HG02840 (cell line): ENCODE data around the gene COL2A1.

ENCODE experiments used
- ATAC-seq: cut with Tn5 transposase; IDR thresholded peaks from one replicate; pipeline ENCODE4 v1.9.1; 2021; ENCODE audit warnings: mild to moderate bottlenecking, moderate library complexity, moderate number of reproducible peaks; ENCODE audit not compliant: unreplicated experiment, low FRiP score

COL2A1 gene

GRCh38 chr12:47992776-47993175 is 11.5 kb downstream of the COL2A1 start:
- ATAC-seq: no peak

DNA sequence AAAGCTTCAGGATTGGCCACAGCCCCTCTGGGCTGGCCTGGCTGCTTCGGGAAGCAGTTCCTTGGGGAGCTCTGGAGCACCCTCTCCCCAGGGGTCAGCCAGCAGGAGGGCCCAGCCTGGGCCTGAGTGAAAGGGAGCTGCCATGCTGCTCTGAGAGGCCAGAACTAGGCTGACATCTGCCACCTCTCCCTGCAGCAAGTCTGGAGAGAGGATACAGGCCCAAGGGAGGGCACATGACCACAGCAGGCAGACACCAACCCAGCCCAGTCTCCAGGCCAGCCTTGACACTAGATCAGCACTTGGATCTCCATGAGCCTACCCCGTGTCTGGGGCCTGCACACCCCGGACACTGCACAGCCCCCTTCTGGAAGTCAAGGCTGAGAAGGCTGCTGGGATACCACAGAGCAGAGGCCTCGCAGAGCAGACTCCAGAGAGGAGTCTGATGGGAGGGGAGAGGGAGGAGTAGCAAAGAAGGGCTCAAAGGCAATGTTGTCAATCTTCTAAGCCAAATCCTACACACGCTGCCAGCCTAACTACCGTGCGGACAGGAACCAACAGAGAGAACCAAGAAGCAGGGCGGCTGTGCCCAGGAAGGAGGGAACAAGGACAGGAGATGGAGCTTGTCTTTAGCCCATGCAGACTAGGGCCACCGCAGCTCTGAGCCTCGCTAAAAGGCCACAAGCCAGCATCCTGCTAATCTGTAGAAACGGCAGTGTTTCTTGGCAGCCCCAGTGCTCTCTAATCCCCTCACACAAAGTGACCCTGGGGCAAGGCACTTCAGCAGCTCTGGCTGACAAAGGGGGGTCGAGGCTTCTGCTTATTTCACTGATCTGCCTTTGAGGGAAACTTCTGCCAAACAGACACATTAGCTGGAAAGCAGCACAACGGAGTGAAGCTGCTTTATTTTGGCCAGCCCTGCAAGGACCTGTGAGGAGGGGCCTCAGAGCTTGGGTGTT is 12.9 kb downstream of the COL2A1 start:
- ATAC-seq: no peak

- peak; percentile 86 for ATAC-seq
Measured at GRCh38 chr12:47990351-47991105, 13.7 kb downstream of the COL2A1 start.

DNA sequence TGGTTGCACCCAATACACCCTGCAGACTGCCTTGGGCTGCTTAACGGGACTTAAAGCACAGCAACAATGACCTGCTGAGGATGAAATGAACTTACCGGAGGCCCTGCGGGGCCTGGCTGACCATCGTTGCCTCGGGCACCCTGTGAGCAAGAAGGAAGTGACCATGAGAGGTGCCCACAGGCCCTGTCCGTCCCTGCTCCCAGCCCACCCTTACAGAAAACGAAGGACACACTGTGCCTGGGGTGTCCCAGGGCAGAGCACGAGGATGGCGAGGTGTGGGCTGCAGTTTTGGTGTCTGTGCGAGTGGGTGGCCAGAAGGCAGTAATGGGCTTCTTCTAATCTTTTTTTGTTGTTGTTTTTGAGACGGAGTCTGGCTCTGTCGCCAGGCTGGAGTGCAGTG is 14.6 kb downstream of the COL2A1 start:
- no peak for ATAC-seq

DNA sequence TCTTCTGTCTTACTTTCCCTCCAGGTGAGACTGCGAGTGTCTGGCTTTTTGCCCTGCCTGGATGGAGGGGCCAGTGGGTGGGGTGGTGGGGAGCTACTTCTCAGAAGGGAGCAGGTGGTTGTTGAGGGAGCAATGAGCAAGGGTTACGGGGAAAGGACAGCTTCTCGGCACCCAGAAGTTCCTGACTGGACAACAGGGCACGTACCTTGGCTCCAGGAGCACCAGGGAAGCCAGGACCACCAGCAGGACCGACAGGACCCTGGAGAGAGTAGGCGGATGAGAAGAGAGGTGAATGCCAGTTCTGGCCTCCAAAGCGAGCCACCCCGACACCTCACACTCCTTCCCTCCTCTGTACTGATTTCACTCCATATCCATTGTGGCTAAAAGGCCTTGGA is 15.3 kb downstream of the COL2A1 start:
- ATAC-seq: no peak

- no peak for ATAC-seq
Measured at GRCh38 chr12:47988073-47989022, 15.9 kb downstream of the COL2A1 start.

DNA sequence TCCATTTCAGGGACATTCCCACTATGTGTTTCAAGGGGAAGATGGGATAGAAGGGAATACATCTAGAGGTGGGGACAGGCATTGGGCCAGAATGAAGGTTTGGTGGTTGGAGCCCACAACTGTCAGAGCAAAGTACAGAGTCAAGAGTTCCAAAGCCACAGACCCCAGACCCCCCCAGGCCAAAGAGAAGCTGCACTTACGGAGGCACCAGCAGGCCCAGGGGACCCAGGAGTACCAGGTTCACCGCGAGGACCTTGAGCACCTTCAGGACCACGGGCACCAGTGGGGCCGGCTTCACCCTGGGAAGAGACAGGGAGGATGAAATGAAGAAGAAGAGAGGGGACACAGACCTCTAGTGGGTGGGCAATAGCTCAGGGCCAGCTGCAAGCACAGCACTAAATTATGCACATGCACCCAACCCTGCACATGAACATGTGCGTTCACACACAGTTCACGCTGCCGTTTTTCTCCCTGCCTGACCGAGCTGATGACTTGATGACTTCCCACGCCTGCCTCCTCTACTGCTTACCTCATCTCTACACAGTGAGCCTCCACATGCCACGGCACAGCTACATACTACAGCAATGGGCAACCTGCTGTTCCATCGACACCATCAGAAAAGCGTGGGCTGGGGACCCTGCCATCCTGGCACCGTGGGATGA is 16.7 kb downstream of the COL2A1 start:
- ATAC-seq: no peak

DNA sequence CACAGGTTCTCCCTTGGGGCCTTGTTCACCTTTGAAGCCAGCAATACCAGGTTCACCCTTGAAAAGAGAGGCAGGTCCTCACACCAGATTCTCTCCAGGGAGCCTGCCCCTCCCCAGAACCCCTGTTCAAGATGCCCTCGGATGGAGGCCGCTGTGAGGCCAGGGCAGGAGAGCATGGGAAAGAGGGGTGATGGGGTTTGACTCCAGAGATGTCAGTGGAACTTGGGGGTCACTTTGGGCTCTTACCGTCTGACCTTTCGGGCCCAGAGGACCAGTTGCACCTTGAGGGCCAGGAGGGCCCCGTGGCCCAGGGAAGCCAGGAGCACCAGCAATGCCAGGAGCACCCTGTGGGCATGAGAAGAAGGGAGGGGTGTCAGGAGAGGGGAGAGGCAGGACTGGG is 17.4 kb downstream of the COL2A1 start:
- ATAC-seq: no peak

- ATAC-seq: no peak
Measured at GRCh38 chr12:47986291-47986660, 18.0 kb downstream of the COL2A1 start.

DNA sequence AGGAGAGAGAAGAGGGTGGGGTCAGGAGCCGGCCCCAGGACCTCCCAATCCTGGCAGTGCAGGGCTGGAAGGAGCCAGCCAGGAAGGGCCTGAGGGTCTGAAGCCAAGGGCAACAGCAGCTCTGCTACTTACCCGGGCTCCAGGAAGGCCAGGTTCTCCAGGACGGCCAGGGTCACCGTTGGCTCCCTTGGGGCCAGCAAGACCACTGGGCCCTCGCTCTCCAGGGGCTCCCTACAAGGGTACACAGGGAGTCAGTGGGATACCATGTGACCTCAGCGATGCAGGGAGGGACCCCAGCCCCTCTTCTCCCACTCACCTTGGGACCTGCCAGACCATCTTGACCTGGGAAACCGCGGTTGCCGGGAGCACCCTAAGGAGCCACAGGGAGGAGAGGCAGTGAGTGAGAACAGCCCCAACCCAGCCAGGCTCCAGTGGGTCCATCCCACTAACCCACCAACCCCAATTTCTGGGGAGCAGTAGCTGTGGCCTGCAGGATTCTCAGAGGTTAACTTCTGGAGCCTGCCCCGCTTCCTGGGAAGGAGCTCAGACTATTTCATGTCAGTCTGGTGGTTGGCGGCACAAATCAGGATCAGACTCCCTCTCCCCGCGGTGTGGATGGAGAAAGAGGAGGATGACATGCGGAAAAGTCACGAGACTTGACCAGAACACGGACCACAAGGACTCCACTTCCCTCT is 18.5 kb downstream of the COL2A1 start:
- ATAC-seq: no peak

GRCh38 chr12:47984331-47984801 is 19.9 kb downstream of the COL2A1 start:
- no peak for ATAC-seq

GRCh38 chr12:47983541-47984115 is 20.6 kb downstream of the COL2A1 start:
- ATAC-seq: no peak

- ATAC-seq: no peak
Measured at GRCh38 chr12:47982770-47983169, 21.5 kb downstream of the COL2A1 start.

- ATAC-seq: no peak
Measured at GRCh38 chr12:47982311-47982710, 22.0 kb downstream of the COL2A1 start.

DNA sequence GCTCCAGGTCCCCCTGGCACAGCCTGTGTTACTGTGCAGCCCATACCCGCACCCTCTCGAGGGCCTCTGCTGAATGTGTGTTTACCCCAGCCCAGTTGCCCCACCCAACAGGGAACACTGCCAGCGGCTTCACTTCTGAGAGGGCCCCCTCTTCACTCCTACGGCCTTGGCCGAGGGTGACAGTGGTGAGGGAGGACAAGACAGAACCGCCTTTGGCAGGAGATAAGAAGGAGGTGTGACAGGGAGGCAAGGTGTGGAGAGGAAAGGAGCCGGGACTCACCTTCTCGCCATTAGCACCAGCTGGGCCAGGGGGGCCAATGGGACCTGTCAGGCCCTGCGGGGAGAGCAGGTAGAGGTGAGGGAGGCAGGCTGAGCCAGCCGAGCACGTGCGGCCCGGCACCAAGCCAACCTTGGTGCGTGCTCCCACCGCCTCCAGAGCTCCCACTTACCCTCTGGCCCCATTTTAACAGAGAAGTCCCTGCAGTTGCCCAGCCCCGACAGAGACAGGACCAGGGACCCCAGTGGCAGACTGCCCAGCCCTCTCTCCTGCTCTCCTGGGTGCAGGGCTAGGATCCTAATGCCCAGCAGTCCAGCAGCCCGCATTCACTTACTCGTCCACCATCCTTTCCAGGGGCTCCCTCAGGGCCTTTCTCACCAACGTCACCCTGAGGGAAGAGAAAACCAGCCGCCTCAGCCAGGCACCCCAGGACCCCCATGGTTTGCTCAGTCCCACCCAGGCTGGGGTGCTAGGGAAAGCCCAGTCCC is 22.6 kb downstream of the COL2A1 start:
- ATAC-seq: no peak

- ATAC-seq: no peak
Measured at GRCh38 chr12:47980779-47981495, 23.3 kb downstream of the COL2A1 start.

- no peak for ATAC-seq
Measured at GRCh38 chr12:47980197-47980596, 24.1 kb downstream of the COL2A1 start.

DNA sequence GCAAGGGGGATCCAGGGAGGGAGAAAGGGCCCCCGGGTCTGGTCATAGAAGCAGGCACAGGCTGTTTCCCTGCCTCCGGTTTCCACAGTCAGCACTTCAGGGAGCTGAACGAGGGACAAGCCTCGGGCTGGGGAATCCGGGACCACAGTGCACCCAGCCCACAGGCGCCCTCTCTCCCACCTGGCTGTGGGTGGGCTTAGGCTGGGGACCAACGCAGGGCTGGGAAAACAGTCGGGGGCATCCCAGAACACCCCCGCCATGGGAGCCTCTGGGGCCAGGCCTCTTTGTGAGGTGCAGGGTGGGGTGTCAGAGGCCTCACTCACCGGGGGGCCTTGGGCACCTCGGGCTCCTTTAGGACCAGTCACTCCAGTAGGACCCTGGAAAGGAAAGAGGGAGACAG is 24.6 kb downstream of the COL2A1 start:
- ATAC-seq: no peak
